UCSD-AML1 (cell line): ENCODE measurements around the gene TDRD7.
"Not testable (repeated sequence)": the region's sequence is repeated elsewhere in the genome, so short reads cannot be mapped to it uniquely, and the experiment has no call there.

Source experiments
- DNase-seq: peaks from one replicate; lab custom pipeline; 2025; ENCODE audit not compliant: unreplicated experiment; lab: John Stamatoyannopoulos, UW

TDRD7 gene

DNA sequence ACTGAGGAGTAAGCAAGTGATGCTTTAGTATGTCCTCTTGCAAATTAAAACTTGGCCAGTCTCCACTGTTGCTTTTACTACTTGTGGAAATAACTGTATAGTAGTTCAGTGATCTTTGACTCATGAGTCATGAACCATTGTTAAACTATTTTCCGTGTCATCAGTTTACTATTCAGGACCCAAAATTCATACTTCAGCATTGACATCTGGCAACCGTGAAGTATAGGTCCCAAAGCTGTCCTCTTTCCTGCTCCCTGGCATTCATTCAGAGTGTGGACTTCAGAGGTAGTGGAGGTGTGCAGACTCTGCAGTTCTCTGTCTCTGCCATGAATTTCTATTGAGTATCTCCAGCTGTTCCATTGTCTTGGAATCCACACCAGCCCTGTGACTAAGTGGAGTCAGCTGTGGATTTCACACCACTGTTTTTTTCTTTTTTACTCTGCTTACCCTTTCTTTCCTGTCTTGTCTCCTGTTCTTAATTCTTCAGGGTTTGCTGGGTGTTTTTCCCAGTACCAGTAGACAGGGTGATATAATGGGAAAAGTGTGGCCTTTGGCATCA, 7.5 kb downstream of the TDRD7 start:
- DNase-seq: no peak

DNA sequence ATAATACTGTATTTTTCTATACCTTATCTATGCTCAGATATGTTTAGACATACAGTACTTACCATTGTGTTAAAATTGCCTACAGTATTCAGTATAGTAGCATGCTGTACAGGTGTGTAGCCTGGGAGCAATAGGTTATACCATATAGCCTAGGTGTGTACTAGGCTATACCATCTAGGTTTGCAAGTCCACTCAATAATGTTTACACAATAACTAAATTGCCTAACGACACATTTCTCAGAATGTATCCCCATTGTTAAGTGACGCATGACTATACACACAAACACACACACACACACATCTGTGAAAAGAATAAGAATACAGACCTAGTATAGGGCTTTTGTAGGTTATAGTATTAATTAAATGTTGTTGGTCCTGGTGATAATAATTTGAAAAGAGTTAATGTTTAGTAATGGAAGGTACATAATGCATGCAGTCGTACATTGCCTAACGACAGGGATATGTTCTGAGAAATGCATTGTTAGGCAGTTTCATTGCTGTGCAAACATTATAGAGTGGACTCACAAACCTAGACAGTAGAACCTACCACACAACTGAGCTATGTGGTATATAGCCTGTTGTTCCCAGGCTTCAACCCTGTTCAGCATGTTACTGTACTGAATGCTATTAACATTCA, 13.6 kb downstream of the TDRD7 start:
- DNase-seq: no peak

DNA sequence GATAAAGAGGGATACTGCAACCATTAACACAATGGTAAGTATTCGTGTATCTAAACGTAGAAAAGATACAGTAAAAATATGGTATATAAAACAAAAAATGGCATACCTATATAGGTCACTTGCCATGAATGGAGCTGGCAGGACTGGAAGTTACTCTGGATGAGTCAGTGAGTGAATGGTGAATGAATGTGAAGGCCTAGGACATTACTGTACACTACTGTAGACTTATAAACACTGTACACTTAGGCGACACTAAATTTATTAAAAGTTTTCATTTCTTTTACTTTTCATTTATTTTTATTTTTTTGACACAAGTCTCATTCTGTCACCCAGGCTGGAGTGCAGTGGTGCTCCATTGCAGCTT, 14.1 kb downstream of the TDRD7 start:
- DNase-seq: no peak

DNA sequence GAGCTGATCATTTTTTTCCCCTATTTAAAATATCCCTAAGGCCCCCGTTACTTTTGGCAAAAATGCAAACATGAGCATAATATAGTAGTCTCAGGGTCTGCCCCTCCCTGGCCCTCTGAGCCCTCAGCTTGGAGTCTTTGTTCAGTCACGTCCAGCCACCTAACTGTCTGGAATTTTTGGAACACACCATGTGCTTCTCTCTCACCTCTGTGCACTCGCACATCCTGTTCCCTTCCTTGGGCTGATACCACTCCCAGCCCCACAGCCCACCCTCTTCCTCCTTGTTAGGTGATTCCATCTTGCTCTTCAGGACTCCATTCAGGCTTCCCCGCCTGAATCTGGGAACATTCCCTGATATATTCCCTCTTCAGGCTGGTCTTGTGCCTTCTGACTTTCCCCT, 16.0 kb downstream of the TDRD7 start:
- DNase-seq: no peak

DNA sequence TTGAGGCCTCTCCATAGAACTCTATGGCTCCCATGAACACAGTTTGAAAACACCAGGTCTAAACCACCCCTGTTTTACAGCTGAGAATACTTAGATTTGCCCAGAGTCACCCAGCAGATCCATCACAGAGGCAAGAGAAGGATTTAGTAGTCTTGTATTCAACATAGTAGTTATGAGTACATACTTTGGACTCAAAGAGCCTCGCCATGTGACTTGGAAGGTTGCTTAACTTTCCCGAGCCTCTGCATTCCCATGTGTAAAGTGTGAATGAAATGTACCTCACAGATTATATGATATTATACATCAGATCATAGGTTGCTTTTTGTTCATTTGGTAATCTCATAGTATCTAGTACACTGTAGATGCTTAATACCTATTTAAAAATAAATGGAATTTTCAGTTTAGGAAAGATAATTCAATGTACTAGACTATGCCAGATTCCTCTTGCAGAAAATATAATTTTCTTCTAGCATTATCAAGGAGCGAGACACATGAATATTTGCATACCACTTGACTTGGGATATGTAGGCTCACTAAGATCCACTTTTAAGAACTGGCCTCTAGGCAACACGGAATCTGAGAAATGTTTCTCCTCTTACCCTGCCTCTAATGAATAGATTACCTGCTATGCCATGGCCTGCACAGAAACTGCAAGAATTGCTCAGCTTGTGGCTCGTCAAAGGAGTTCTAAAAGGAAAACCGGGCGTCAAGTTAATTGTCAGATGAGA, 18.6 kb downstream of the TDRD7 start:
- DNase-seq: no peak

DNA sequence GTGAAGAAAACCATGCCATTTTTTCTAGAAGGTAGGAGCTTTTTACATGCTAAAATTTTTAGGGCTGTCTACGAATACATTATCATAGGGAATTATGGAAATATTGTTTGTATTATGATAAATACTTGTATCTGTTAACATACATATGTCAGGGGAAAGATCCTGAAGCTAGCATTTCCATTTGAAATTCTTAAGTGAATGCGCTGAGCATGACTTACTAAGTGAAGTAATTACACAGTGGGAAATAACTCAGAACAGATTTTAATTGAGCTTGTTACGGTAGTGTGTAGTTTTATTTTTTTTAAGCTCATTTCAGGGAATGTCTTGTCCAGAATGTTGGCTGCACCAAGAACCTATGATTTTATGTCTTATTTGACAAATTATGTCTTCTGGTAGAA, 19.1 kb downstream of the TDRD7 start:
- DNase-seq: no peak

DNA sequence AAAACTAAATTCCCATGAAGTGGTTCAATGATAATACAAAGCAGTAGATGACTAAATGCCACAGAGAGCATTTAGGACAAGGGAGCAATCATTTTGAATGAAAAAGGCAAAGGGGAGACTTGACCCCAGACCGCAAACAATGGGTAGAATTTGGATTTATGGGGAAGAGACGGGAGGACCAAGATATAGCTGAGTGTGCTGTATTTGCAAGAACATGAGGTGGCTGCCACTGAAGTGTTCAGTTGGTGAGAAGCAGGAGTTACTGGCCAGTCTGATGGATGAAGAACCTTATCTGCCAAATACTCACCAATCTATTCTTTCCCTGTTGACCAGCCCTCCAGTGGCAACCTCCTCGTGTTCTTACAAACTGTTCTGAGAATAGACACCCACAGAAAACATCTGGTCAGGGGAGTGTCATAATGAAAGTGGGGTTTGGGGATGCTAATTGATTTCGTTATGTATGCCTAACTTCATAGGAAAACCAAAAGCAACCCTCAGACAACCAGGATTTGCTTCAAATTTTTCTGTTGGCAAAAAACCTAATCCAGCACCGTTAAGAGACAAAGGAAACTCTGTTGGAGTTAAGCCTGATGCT, 19.8 kb downstream of the TDRD7 start:
- DNase-seq: no peak

DNA sequence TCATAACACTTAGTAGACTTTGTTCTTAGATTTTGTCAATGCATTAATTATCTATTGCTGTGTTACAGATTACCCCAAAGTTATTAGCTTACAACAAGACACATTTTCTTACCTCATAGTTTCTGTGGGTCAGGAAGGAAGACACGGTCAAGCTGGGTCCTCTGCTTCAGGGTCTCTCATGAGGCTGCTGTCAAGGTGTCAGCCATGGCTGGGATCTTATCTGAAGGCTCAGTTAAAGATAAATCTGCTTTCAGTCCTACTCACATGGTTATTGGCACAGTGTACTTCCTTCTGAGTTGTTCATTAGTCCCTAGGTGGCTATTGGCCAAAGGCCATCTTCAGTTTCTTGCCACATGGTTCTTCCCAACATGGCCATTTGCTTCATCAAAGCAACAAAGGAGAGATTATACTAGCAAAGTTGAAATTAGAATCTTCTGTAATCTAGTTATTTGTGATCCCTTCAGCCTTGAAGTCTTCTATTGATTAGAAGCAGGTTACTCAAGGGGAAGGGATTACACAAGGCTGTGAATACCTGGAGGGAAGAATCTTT, 25.2 kb downstream of the TDRD7 start:
- DNase-seq: no peak

DNA sequence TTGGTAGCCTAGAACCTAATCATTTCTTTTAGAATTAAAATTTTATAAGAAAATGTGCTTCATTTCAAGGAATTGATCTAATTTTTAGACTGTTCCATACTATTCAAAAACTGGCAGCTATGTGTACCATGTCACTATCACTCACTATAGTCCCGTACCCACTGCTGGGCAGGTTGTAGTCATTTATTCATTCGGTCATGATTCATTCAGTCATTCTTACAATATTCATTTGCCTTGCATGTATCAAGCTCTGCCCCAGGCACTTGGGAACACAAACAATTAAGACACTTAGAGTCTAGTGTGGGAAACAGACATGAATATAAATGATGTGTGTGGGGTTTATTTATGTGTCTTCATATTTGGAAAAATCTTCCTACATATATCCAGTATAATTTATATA, 26.4 kb downstream of the TDRD7 start:
- DNase-seq: no peak

DNA sequence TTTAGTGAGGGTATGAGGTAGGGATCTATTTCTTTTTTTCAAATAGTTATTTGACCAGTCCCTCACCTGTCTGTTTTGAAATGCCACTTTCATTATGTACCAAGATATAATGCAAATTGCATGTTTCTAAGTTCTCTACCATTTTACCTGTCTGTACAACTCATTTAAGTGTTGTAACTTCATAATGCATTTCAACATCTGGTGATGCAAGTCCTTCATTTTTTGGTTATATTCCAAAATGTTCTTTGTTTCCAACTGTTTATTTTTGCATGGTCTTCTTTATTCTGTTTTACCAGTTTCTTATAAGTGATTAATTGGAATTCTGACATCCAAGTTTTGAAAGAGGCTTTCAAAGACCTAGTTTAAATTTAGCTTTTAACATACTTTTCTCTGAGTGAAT, 26.8 kb downstream of the TDRD7 start:
- no peak for DNase-seq

DNA sequence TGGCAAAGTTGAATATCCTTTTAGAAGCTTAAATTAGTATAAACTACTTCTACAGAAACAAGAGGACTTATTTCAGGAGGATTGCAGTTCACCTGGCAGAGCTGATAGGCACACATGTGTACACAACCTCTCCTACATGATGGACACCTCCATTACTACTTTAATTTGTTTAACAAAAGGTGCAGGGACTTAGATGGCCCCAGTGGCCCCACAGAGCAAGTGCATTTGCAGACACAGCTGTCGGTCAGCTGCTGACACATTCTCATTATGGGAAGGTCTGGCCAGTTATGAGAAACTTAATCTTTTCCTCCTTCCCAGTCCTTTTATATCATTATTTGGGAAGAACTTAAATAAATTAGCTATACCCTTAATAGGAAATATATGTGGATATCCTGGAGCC, 28.3 kb downstream of the TDRD7 start:
- no peak for DNase-seq

DNA sequence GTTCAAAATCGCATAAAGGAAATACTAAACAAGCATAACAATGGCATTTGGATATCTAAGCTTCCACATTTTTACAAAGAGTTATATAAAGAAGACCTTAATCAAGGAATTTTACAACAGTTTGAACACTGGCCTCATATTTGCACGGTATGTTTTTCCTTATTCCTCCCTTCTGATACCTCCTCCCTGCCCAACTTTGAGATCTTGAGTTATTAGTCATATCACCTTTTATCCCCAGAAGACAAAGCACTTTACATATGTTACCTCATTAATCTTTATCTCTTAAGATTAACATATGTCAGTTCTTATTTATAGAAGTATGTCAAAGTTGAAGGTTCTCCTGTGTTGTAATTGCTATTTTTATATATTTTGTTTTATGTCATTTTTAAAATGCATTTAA, 29.8 kb downstream of the TDRD7 start:
- DNase-seq: no peak

DNA sequence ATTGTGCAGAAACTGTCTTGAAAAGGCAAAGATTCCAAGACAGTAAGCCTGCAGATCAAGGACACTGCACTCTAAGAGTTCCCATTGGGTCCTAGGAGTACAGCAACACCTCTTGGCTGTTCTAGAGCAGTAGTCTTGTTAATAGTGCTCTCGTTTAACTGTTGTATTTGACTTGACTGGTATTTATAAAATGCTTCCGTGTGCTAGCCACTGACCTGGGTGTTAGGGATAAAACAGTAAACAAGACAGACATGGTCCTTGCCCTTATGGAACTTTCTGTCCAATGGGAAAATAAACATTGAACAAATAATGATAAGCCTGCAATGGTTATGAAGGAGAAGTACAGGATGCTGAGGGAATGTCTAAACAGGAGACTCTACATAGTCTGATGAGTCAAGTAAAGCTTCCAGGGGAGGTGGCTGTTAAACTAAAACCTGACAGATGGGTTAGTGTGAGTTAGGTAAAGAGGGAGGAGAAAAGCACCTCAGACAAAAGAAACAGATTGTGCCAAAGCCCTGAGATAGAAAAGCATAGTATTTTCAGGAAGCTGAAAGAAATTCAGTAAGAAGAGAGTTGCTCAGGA, 33.3 kb downstream of the TDRD7 start:
- DNase-seq: no peak

DNA sequence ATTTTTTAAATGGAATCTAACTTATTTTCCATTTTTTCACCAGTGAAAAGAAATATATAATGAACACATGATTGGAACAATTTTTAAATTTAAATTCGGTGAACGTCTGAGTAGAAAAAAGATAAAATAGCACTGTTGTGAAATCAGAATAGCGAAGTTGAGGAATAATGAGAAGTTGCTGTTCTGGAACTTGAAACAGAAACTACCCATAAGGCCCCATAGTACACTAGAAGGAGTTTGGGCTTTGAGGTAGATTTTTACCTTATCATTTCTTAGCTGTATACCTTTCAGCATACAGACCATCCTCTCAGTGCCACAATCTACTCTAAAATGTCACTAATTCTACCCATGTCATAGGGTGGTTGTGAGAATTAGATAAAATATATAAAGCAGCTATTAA, 35.1 kb downstream of the TDRD7 start:
- DNase-seq: no peak

DNA sequence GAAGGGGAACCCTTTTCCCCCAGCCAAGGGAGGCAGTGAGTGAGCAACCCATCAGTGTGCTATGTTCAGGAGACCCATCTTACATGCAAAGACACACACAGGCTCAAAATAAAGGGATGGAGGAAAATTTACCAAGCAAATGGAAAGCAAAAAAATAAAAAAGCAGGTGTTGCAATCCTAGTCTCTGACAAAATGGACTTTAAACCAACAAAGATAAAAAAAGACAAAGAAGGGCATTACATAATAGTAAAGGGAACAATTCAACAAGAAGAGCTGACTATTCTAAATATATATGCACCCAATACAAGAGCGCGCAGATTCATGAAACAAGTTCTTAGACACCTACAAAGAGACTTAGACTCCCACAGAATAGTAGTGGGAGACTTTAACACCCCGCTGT, 41.7 kb downstream of the TDRD7 start:
- DNase-seq: not testable (repeated sequence)

DNA sequence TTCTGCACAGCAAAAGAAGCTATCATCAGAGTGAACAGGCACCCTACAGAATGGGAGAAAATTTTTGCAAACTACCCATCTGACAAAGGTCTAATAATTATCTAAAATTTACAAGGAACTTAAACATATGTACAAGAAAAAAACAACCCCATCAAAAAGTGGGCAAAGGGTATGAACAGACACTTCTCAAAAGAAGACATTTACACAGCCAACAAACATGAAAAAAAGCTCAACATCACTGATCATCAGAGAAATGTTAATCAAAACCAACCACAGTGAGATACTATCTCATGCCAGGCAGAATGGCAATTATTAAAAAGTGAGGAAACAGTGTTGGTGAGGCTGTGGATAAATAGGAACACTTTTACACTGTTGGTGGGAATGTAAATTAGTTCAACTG, 44.9 kb downstream of the TDRD7 start:
- not testable (repeated sequence) for DNase-seq

DNA sequence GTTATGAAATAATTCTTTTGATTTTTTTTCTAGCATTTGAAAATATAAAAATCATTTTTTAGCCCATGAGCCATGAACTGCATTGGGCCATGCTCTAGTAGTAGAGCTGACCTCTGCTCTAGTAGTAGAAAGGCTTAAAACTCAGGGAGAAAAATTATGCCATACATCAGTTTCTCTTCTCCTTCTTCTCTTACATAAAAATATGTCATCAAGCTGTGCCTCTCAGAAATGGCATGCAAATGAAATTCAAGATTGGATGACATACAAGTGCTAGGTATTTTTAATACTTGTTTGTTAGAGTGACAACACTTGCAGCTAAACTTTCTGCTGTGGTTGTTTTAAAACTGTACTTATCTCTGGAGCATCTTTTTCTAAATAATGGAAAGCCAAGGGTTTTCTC, 47.4 kb downstream of the TDRD7 start:
- no peak for DNase-seq

DNA sequence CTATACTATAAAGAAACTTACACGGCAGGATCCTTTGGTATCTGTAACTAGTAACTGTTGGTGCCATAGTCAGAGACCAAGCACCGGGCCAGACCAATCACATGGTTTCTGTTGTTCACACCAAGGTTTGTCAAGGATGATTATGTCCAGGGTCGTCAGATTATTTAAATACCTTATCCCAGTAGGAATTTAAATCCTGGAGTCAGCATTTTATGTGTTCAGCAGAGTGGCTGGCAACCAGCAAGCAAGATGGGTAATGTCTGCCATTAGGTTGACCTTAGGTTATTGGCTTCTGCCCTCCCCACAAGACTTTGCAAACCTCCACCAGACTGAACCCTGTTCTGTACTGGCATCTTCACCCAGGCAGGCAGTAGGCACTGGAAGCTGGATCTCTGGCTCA, 50.3 kb downstream of the TDRD7 start:
- no peak for DNase-seq

DNA sequence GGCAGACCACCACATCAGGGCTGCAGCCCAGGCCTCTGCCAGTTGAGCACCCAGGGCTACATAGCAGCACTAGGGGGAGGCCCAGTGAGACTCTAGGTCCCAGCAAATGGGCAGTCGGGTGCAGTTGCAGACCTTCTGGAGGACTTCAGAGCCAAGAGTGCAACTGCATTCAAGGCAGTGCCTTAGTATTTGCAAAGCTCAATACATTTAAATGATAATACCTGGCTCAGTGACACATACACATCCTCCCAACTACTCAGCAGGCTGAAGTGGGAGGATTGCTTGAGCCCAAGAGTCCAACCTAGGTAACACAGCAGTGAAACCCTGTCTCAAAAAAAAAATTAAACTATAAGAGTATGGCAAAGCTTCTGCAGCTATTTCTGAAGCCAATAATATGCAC, 51.0 kb downstream of the TDRD7 start:
- DNase-seq: no peak

DNA sequence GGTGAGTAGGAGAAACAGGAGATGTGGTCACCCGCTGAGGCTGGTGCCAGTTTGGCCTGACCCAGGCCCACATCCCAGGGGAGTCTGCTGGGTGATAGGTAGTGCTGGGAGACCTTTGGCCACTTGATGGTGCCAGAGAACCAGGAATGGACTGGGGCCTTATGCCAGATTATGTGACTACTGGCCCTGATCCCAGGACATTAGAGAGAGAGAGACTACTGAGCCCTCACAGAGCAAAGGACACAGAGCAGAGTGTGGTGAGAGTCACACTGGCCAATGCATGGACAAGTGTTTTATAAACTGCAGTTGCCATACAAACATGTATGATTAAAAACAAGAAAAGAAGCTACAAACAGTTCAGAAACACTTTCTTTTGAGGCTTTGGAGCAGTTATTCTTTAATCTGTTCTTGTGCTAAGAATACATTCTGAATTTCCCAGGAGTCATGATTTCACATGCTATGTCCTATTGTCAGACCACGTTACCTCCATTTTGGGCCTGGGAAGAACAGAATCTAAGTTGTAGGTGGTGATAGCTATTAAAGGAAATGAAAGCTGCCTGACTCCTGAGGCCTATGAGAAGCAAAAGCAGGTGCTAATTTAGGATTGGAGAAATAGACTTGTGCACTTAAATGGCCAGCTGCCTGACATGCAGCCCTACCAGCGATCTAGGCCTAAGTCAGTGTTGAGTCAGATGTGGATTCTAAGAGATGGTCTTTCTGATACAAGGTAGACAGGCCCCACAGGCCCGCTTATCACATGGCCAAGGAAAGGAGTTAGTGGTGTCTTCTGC, 57.0 kb downstream of the TDRD7 start:
- DNase-seq: peak; percentile 63

DNA sequence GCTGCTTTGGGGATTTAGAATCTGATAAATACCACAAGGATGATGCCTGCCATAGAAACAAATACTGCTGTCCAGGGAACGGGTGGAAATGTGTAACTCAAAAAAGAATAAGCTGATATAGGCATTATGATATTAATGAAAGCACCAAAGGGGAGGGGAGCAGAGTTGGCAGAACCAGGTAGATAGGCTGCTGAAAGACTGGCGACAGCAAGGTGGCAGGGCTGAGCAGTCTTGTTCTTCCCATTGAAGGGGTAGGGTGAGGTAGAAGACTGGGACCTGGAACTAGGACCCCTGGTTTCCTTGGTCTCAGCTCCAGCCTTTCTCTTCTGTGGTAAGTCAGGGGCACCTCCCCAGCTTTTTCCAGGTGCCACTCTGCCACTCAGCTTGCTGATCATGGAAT, 58.2 kb downstream of the TDRD7 start:
- no peak for DNase-seq
